CD4-positive, alpha-beta T cell treated with Interleukin-12 subunit alpha and Interleukin-12 subunit beta, for 1 hour (primary cell): ENCODE results near the gene WDR18.

Source experiments
- DNase-seq: peaks from one replicate; pipeline ENCODE4 v3.0.0-alpha.2; 2020

WDR18 gene

DNA sequence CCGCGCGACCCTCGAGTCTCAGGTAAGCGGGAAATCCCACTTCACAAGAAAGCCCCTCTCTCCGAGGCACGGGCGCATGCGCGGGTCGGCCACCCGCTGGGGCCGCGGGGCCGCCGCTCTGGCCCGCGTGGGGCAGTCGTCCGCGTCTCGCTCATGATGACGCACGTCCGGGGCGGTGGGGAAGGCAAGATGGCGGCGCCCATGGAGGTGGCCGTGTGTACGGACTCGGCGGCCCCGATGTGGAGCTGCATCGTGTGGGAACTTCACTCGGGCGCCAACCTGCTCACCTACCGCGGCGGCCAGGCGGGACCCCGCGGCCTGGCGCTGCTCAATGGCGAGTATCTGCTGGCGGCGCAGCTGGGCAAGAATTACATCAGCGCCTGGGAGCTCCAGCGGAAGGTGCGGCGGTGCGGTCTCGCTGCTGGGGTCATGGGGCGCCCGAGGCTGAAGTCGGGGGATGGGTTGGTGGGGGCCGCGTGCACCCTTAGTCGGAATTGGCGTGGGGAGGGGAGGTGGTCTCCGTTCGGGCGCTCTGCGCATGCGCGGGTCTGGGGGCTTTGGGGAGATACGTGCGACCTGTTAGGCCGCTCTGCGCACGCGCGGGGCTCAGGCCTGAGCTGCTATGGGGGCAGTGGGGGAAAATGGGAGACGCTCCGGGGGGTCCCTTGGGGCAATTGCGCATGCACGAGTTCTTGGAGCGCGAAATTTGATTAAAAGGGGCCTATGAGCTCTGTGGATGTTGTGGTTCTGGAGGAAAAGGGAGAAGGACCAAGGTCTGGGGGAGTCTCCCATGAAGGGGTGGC is at the start of gene WDR18:
Gene WDR18, plus strand, starts transcription at position 181 of the 803 bp plus-strand sequence. Its CDS starts 9 bp downstream, at position 190.
- DNase-seq = peak; percentile 91

- no peak for DNase-seq
Observed at GRCh38 chr19:934865-935479, 49.2 kb upstream of the WDR18 start.

GRCh38 chr19:936175-936546 is 48.0 kb upstream of the WDR18 start:
- DNase-seq = no peak

DNA sequence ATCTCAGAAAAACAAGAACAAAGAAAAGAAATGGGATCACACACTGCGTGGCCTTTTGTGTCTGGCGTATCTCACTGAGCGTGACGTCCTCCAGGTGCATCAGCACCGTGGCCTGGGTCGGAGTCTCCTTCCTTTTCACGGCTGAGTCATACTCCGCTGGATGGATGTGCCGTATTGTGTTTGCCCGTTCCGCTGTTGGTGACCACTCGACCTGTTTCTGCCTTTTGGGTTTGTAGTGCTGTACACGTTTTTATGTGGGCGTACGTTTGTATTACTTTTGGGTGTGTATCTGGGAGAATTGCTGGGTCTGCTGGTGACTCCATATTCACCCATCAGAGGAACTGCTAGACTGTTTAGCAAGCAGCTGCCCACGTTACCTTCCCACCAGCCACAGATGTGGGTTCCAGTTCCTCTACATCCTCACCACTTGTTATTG is 46.9 kb upstream of the WDR18 start:
- DNase-seq = peak; percentile 47

GRCh38 chr19:938233-938923 is 45.8 kb upstream of the WDR18 start:
- no peak for DNase-seq

DNA sequence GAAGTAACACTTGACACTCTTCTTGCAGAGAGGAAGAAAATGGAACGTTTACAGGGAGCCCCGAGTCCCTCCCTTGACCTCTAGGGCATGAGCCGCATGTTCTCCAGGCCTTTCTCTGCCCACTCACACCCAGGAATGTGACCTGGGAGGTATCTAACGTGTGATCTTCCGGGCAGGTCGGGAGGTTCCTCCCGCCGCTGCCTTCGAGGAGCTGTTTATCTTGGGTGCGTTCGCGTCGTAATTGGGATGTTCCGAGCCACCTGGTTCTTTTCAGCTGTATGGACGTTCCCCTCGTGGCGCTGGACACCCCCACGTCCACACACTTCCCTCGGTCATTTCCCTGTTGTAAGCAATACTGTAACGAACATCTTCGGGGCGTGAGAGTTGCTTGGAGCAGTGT is 44.7 kb upstream of the WDR18 start:
- DNase-seq = no peak

DNA sequence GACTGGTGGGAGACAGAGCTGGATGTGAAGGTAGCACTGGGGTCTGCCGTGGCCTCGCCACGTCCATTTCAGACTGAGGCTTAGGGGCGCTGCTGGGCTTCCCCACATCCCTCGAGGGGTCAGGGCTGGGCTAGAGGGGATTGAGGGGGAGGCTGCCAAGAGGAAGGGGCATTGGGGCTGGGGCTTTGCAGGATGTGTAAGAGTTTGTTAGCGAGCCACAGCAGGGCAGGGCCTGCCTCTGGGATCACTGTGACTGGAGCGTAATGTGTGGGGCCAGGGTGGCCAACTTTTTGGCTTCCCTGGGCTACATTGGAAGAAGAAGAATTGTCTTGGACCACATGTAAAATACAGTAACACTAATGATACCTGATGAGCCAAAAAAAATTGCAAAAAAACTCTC is 44.2 kb upstream of the WDR18 start:
- DNase-seq = no peak

DNA sequence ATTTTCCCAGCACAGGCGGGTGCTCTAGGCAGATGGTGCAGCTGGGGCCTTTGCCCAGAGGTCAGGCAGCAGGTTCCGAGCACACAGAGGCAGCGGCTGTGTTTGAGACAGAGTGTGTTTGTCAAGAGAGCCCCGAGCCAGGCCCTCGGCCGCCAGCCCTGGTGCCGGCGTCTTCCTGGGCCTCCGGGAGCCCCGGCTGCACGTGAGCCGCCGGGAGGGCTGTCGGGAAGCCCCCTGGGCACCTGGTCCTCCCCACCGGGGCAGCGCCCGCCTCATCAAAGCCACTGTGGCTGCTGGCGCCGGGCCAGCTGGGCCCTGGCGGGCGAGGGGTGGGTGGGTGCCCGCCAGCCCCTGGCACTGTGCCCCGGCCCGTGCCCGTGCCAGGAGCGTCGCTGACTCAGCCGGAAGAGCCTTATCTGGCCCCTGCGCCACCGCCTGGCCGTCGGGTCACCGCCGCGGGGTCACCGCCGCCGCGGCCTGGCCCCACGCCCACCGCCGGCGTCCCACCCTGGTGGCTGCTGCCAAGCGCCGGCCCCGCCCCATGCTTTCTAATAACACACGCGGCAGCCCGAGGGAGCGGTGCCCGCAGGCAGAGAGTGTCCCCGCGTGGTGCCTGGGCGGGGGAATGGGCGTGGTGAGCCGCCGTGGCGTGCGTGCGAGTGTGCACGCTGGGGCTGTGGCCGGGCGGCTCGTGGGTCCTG is 43.4 kb upstream of the WDR18 start:
- DNase-seq = peak; percentile 86

DNA sequence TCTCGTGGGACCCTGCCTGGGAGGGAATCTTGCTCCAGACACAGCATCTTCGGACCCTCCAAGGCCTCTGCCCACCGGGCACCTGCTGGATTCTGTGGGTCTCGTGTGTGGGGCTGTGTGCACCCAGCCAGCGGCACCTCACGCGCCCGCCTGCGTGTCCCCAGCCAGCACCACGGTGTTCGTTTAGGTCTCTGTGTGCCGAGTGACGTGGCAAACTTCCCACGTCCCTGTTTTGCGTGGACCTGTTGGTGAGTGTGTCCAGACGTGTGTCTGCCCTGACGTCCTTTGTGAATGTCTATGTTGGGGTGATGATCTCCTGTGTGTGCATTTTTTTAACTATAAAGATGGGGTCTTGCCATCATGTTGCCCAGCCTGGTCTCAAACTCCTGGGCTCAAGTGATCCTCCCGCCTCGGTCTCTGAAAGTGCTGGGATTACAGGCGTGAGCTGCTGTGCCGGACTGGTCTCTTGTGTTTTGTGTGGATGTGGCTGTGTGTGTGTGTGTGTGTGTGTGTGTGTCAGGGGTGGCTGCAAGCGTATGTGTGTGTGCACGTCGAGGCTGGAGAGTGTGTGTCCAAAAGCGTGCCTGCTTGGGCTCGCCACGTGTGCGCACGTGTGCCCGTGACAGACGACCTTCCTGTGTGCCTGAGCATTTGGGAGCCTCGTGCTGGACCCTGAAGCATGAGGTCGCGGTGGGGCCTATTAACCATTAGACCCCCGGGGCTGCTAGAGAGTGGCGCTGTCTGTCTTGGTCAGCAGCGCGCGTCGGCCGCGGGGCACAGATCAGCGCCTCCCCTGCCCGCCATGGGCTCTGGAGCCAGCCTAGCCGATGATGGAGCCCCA is 42.6 kb upstream of the WDR18 start:
- no peak for DNase-seq

DNA sequence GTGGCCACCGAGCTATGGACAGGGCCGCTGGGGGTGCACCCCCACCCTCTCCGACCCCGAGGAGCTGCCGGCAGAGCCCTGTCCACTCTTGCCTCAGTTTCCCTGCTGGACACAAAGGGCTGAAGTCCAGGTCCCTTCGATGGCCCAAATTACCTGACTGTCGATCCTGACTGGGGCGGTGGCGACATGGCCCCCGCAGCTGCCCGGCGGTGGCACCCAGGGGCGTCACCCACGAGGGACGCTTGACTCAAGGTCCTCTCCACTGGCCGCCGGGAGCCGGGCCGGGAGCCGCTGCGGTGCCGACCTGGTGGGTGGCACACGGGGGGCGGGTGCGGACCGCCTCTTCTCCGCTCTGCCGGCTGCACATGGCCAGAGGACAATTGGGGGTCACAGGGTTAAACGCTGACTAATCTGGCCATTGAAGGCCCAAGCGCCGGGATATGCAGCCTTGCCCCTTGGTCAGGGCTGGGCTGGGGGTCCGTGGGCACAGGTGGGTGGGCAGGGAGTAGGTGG is 42.0 kb upstream of the WDR18 start:
- DNase-seq = no peak

GRCh38 chr19:943551-944170 is 40.5 kb upstream of the WDR18 start:
- DNase-seq = no peak

DNA sequence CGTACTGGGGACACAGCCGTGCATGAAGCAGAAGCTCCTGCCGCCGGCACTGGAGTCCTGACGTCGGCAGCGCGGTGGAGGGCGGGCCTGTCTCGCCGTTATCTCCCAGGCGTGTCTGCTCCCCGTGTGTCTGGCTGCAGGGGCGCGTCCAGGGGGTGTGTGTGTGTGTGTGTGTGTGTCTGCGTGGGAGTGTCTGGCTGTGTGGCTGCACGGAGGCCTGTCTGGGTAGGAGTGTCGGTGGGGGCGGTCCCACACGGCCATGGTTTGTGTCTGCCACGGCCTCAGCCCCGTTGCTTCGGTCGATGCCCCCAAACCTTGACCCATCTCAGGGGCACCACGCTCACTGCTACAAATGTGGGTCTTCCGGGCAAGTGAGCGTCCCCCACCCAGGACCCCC is 40.0 kb upstream of the WDR18 start:
- DNase-seq = no peak

GRCh38 chr19:944663-945241 is 39.4 kb upstream of the WDR18 start:
- DNase-seq = no peak

- DNase-seq = no peak
Observed at GRCh38 chr19:945401-946252, 38.5 kb upstream of the WDR18 start.

- DNase-seq = no peak
Observed at GRCh38 chr19:947090-947706, 36.9 kb upstream of the WDR18 start.

GRCh38 chr19:947707-948539 is 36.2 kb upstream of the WDR18 start:
- peak; percentile 35 for DNase-seq

DNA sequence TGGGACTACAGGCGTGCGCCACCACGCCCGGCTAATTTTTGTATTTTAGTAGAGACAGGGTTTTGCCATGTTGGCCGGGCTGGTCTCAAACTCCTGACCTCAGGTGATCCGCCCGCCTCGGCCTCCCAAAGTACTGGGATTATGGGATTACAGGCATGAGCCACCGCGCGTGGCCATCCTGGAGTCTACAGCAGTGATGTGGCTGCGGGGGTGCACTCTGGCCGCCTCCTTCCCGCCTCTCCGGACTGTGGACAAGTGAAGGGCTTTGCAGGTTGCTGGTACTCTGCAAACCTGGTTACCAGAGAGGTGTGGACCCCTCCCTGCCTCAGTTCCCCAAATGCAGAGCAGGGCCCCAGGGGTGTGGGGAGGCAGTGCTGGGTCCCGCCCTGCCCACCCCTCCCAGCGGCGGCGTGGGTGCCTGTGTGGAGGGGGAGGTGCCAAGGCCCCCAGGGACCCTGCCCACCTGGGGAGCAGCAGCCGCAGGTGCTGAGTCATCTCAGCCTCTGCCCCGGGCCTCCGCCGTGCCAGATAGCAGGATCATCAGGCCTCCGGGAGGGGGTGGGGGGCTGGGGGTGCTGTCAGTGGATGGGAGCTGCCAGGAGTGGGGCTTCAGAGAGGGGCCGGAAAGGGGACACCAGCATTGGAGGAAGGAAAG is 35.2 kb upstream of the WDR18 start:
- DNase-seq = no peak

DNA sequence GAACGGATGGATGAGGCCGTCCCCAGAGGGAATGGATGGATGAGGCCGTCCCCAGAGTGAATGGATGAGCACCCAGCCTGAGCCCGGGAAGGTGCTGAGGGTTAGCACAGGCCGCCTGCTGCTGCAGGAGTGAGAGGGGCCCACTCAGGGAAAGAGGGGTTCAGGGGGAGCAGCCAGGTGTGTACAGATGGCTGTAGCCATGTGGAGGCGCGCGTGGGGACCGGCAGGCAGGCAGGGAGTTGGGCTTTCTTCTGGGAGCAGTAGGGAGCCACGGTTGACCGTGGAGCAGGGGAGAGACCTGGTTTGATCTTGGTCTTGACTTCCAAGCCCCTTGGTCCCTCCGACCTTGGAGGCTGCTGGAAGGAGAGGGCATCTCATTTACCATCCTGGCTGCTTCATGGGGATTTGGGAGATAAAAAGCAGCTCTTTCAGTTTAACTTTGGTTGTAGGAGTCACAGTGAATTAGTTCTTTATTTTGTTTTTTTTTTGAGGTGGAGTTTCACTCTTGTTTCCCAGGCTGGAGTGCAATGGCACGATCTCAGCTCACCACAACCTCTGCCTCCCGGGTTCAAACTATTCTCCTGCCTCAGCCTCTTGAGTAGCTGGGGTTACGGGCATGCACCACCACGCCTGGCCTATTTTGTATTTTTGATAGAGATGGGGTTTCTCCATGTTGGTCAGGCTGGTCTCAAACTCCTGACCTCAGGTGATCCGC is 33.6 kb upstream of the WDR18 start:
- no peak for DNase-seq
